Measurements from ENCODE around the gene BIRC5. TPM values are rescaled to one million over a fixed set of nuclear protein-coding genes. Genes with fewer than 3 reads are reported as not detected.

BIRC5 gene
- total RNA-seq, 1 donor from 2014 or later = 5.8 TPM

DNA sequence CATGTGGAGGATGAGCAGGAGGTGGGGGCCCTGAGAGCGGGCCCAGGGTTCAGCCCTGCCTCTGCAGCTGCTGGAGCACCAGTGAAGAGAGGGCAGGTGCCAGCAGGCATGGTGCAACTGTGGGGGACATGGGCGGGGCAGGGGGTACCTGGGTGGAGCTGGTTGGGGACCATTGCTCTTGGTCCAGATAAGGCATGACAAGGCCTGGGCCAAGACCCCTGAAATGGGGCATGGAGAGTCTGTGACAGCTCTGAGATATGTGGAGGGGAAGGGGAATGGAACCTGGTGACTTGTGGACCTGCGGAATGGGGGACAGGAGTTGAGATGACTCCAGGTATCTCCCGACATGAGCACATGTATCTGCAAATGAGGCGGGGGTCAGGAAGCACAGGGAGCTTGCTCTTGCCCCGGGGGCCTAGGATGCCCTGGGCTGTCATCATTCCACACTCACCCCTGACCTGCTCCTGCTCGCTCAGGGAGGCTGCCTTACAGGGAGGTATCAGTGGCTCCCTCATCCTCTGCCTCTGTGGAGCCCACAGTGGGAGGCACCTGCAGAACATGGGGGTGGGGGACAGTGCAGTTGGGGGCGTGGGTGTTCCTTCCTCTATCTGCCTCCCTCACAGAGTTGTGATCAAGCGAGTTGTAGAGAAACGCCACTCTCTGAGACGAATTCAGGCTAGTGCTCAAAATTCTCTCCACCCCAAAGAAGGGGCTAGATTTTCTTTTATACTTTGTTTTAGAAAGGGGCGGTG lies 57.5 kb downstream of the BIRC5 start:
- Mint-ChIP-seq H3K27ac (ENCODE audit: unreplicated experiment) (no peak overlapping the region), H3K36me3 (ENCODE audit: low read depth, unreplicated experiment) (no peaks in the 10 kb centered on the region), H3K9me3 (ENCODE audit: unreplicated experiment) (no peaks in the 10 kb centered on the region), H3K4me1 (ENCODE audit: low read depth, unreplicated experiment) (peaks cover 10% of the 10 kb centered on the region), H3K4me3 (ENCODE audit: unreplicated experiment) (no peak overlapping the region), H3K27me3 (ENCODE audit: low read depth, unreplicated experiment) (peaks cover 2% of the 10 kb centered on the region)
- Histone ChIP-seq H3K79me2 (ENCODE audit: insufficient read depth, low read length) (no peaks in the 10 kb centered on the region), H3K4me3 (ENCODE audit: insufficient read depth, low read depth, low read length) (no peak overlapping the region), H3K4me2 (ENCODE audit: low read length) (no peak overlapping the region), H3K9me3 (ENCODE audit: insufficient read depth, low read depth, low read length) (no peaks in the 10 kb centered on the region), H4K20me1 (ENCODE audit: insufficient read depth, low read length) (no peaks in the 10 kb centered on the region), H3K27ac (ENCODE audit: low read depth, low read length) (no peak overlapping the region), H3K4me1 (ENCODE audit: insufficient read depth, low read length) (peaks cover 8% of the 10 kb centered on the region), H3K36me3 (ENCODE audit: insufficient read depth, low read length) (no peaks in the 10 kb centered on the region), H2AFZ (ENCODE audit: low read depth, low read length) (no peak overlapping the region), H3K9ac (ENCODE audit: low read length) (no peak overlapping the region), H3K27me3 (ENCODE audit: insufficient read depth, low read length) (peaks cover 22% of the 10 kb centered on the region)
- DNase-seq (ENCODE audit: low read depth) (no peak), FAIRE-seq (no peak)
- TF ChIP-seq, protein P1, sequence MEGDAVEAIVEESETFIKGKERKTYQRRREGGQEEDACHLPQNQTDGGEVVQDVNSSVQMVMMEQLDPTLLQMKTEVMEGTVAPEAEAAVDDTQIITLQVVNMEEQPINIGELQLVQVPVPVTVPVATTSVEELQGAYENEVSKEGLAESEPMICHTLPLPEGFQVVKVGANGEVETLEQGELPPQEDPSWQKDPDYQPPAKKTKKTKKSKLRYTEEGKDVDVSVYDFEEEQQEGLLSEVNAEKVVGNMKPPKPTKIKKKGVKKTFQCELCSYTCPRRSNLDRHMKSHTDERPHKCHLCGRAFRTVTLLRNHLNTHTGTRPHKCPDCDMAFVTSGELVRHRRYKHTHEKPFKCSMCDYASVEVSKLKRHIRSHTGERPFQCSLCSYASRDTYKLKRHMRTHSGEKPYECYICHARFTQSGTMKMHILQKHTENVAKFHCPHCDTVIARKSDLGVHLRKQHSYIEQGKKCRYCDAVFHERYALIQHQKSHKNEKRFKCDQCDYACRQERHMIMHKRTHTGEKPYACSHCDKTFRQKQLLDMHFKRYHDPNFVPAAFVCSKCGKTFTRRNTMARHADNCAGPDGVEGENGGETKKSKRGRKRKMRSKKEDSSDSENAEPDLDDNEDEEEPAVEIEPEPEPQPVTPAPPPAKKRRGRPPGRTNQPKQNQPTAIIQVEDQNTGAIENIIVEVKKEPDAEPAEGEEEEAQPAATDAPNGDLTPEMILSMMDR (IDR thresholded peaks at IDR 0.05; ENCODE audit: insufficient read depth, low read depth, low read length) = no peak
- TF ChIP-seq EZH2 (IDR thresholded peaks at IDR 0.05; ENCODE audit: insufficient read depth, low read length) = no peak

GRCh38 chr17:78272181-78272913 lies 58.3 kb downstream of the BIRC5 start:
- Mint-ChIP-seq H3K27me3 (ENCODE audit: low read depth, unreplicated experiment) (peaks cover 4% of the 10 kb centered on the region), H3K4me1 (ENCODE audit: low read depth, unreplicated experiment) (peaks cover 10% of the 10 kb centered on the region), H3K9me3 (ENCODE audit: unreplicated experiment) (no peaks in the 10 kb centered on the region), H3K4me3 (ENCODE audit: unreplicated experiment) (no peak overlapping the region), H3K27ac (ENCODE audit: unreplicated experiment) (no peak overlapping the region), H3K36me3 (ENCODE audit: low read depth, unreplicated experiment) (no peaks in the 10 kb centered on the region)
- Histone ChIP-seq H3K36me3 (ENCODE audit: insufficient read depth, low read length) (no peaks in the 10 kb centered on the region), H3K4me3 (ENCODE audit: insufficient read depth, low read depth, low read length) (no peak overlapping the region), H3K79me2 (ENCODE audit: insufficient read depth, low read length) (no peaks in the 10 kb centered on the region), H3K9me3 (ENCODE audit: insufficient read depth, low read depth, low read length) (no peaks in the 10 kb centered on the region), H3K4me2 (ENCODE audit: low read length) (no peak overlapping the region), H3K9ac (ENCODE audit: low read length) (no peak overlapping the region), H3K4me1 (ENCODE audit: insufficient read depth, low read length) (peaks cover 8% of the 10 kb centered on the region), H2AFZ (ENCODE audit: low read depth, low read length) (no peak overlapping the region), H3K27me3 (ENCODE audit: insufficient read depth, low read length) (peaks cover 22% of the 10 kb centered on the region), H4K20me1 (ENCODE audit: insufficient read depth, low read length) (no peaks in the 10 kb centered on the region), H3K27ac (ENCODE audit: low read depth, low read length) (no peak overlapping the region)
- FAIRE-seq = no peak
- DNase-seq (ENCODE audit: low read depth) = peak; percentile 40
- no peak for TF ChIP-seq EZH2 (IDR thresholded peaks at IDR 0.05; ENCODE audit: insufficient read depth, low read length)
- TF ChIP-seq, protein P1 (IDR thresholded peaks at IDR 0.05; ENCODE audit: insufficient read depth, low read depth, low read length) = no peak

DNA sequence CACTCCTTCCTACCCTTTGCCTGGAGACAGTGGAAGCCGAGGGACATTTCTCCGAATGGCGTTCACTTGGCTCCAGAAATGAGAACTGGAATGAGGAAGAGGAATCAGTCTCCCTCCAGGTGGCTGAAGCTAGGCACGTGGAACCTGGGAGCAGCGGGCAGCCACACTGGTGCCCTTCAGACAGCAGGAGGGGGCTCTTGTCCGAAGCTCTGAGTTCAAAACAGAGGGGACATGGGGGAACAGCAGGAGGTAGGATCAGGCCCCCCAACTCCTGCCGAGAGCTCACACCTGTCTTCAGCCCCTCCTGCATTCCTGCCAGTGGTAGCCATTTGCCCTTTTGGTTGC lies 58.8 kb downstream of the BIRC5 start:
- peaks cover 10% of the 10 kb centered on the region for H3K4me1 Mint-ChIP-seq (ENCODE audit: low read depth, unreplicated experiment)
- Histone ChIP-seq H3K4me2 (ENCODE audit: low read length) (no peak overlapping the region), H3K27ac (ENCODE audit: low read depth, low read length) (no peak overlapping the region), H3K27me3 (ENCODE audit: insufficient read depth, low read length) (peaks cover 22% of the 10 kb centered on the region), H3K4me1 (ENCODE audit: insufficient read depth, low read length) (peaks cover 8% of the 10 kb centered on the region), H3K4me3 (ENCODE audit: insufficient read depth, low read depth, low read length) (no peak overlapping the region), H4K20me1 (ENCODE audit: insufficient read depth, low read length) (no peaks in the 10 kb centered on the region), H3K9me3 (ENCODE audit: insufficient read depth, low read depth, low read length) (no peaks in the 10 kb centered on the region), H2AFZ (ENCODE audit: low read depth, low read length) (no peak overlapping the region), H3K36me3 (ENCODE audit: insufficient read depth, low read length) (no peaks in the 10 kb centered on the region), H3K79me2 (ENCODE audit: insufficient read depth, low read length) (no peaks in the 10 kb centered on the region), H3K9ac (ENCODE audit: low read length) (no peak overlapping the region)
- H3K36me3 Mint-ChIP-seq (ENCODE audit: low read depth, unreplicated experiment) = no peaks in the 10 kb centered on the region
- FAIRE-seq (no peak), DNase-seq (ENCODE audit: low read depth) (no peak)
- no peak for TF ChIP-seq EZH2 (IDR thresholded peaks at IDR 0.05; ENCODE audit: insufficient read depth, low read length)
- TF ChIP-seq, protein P1 (IDR thresholded peaks at IDR 0.05; ENCODE audit: insufficient read depth, low read depth, low read length) = no peak
- H3K9me3 Mint-ChIP-seq (ENCODE audit: unreplicated experiment) = no peaks in the 10 kb centered on the region
- H3K27me3 Mint-ChIP-seq (ENCODE audit: low read depth, unreplicated experiment) = peaks cover 6% of the 10 kb centered on the region
- H3K4me3 Mint-ChIP-seq (ENCODE audit: unreplicated experiment) = no peak overlapping the region
- no peak overlapping the region for H3K27ac Mint-ChIP-seq (ENCODE audit: unreplicated experiment)

All from astrocyte (in vitro differentiated cells and primary cell).